Muscle layer of colon (tissue), 2 donors: Measurements from ENCODE around the gene MYB.

ENCODE experiments used
- H3K27ac ChIP-seq: one replicate; pipeline ENCODE4 v1.7.0; 2013; ENCODE audit warnings: low read depth, mild to moderate bottlenecking, low read length, moderate library complexity
- H3K27me3 ChIP-seq, 2 donors: one replicate each; pipeline ENCODE4 v1.7.0; 2013; ENCODE audit warnings: low read length in 2 of 2, mild to moderate bottlenecking in 2 of 2; ENCODE audit not compliant: insufficient read depth in 2 of 2, control insufficient read depth in 1 of 2
- H3K36me3 ChIP-seq: one replicate; pipeline ENCODE4 v1.7.0; 2013; ENCODE audit warnings: mild to moderate bottlenecking, low read length; ENCODE audit not compliant: insufficient read depth
- H3K4me1 ChIP-seq: one replicate; pipeline ENCODE4 v1.7.0; 2013; ENCODE audit warnings: mild to moderate bottlenecking, low read length; ENCODE audit not compliant: insufficient read depth
- H3K4me3 ChIP-seq, 2 donors: one replicate each; pipeline ENCODE4 v1.7.0; 2013; ENCODE audit warnings: low read length in 2 of 2, low read depth in 1 of 2, mild to moderate bottlenecking in 1 of 2, moderate library complexity in 1 of 2
- H3K9ac ChIP-seq: one replicate; pipeline ENCODE4 v1.7.0; 2013; ENCODE audit warnings: low read length
- H3K9me3 ChIP-seq: one replicate; pipeline ENCODE4 v1.7.0; 2013; ENCODE audit warnings: mild to moderate bottlenecking, low read length
- donor health status: abdominal sarcoma.
- donor health status: Adenocarcinoma of cecum.

MYB gene

DNA sequence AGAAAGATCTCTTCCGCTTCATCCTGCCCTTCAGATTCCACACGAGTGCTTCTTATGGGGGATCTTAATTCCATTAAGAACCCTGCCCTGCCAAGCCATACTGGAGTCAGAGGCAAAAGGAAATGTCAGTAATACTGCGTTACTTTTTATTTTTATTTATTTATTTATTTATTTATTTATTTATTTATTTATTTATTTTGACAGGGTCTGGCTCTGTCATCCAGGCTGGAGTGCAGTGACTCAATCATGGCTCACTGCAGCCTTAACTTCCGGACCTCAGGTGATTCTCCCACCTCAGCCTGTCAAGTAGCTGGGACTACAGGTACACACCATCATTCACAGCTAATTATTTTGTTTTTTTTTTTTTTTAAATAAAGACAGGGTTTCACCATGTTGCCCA lies 79.5 kb downstream of the MYB start:
- Histone ChIP-seq H3K9me3 (no peaks in the 10 kb centered on the region), H3K9ac (no peak overlapping the region), H3K36me3 (no peaks in the 10 kb centered on the region), H3K4me1 (peaks cover 4% of the 10 kb centered on the region), H3K27ac (no peak overlapping the region), H3K4me3 (no peak overlapping the region), H3K27me3 (no peaks in the 10 kb centered on the region)

DNA sequence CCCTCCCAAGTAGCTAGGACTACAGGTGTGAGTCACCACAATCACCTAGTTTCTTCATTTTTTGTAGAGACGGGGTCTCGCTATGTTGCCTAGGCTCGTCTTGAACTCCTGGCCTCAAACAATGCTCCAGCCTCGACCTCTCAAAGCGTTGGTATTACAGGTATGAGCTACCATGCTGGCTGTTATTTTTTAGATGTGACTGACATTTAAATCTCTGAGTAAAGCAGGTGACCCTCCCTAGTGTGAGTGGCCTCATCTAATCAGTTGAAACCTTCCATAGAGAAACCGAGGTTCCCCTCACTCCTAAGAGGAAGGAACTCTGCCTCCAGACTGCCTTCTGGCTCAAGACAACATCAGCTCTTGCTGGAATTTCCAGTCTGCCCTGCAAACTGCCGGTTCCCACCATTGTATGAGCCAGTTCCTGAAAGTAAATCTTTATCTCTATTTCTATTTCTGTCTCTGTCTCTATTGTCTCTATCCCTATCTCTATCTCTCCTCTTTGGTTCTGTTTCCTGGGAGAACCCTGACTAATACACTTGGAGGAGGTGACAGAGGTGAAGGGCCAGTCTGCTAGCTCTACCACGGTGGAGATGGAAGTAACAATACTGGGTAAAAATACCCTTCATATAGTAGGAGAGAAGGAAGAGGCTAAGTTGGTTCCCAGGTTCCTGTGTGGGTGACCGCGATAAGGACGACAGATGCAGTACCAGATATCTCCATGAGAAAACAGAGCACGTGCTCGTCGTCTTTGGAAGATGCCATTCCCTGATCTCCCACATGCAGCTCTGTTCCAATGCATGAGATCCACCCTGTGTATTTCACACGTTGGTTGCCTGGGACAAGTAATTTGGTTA lies 81.0 kb downstream of the MYB start:
- Histone ChIP-seq H3K4me1 (peaks cover 4% of the 10 kb centered on the region), H3K27me3 (no peaks in the 10 kb centered on the region), H3K27ac (no peak overlapping the region), H3K4me3 (no peak overlapping the region), H3K9ac (no peak overlapping the region), H3K36me3 (no peaks in the 10 kb centered on the region), H3K9me3 (no peaks in the 10 kb centered on the region)

DNA sequence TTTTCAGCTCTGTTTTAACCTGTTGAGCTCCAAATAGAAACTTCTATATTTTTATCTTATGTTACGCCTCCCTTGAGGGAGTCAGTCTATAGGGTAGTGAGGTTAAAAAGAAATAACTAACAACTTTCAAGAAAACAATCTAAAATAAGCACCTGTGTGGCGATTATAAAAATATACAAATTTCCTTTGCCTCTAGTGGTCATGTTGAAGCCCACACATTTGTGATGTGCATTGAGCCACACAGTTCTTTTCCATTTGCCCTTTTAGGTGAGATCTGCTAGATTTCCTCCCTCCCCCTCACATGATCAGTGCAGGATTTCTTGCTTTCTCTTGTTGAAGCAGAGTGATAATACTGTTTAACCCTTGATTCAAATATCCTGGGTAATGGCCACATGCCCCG lies 84.2 kb downstream of the MYB start:
- H3K9me3 ChIP-seq: no peaks in the 10 kb centered on the region
- H3K27ac ChIP-seq: no peak overlapping the region
- no peaks in the 10 kb centered on the region for H3K36me3 ChIP-seq
- no peaks in the 10 kb centered on the region for H3K4me1 ChIP-seq
- no peaks in the 10 kb centered on the region for H3K27me3 ChIP-seq
- no peak overlapping the region for H3K9ac ChIP-seq
- no peak overlapping the region for H3K4me3 ChIP-seq

DNA sequence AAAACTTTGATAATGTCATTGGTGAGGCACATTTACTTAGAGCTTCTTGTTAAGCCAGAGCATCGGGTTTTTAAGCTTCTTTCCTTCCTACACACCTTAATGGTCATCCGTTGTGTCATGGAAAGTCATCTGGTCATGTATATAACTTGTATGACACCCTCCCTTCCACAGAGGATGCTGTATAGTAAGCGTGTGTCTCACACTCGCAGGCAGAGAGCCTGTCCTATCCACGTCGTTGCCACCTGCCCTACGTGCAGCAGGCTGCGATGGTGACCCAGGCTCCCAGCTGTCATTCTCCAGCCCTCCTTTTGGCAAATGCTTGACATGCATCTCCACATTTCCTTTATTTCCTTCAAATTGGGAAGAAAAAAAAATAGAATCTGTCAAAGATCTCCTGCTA lies 85.6 kb downstream of the MYB start:
- no peak overlapping the region for H3K9ac ChIP-seq
- no peaks in the 10 kb centered on the region for H3K9me3 ChIP-seq
- no peak overlapping the region for H3K4me3 ChIP-seq

DNA sequence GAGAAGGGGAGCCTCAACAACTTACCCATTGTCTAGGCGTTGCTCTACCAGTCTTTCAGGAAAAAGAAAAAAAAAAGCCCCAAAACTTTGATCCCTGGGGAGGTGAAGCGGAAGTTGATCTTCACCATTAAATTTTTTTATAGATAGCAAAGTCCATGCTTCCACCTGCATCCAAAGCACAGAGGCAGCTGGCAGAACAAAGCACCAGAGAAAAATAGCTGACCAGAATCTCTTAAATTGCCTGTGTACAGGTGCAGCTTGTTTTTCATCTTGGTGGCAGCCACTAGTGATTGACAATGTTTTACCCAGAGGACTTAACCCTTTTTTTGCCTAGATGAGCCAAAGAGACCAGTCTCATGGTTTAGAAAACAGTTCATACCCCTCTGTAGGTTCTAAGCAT lies 86.0 kb downstream of the MYB start:
- Histone ChIP-seq H3K27me3 (no peaks in the 10 kb centered on the region), H3K27ac (no peak overlapping the region), H3K9me3 (no peaks in the 10 kb centered on the region), H3K4me3 (no peak overlapping the region), H3K36me3 (no peaks in the 10 kb centered on the region), H3K9ac (no peak overlapping the region), H3K4me1 (no peaks in the 10 kb centered on the region)

More for the DNA sequence above, 85.6 kb downstream of the MYB start:
- no peaks in the 10 kb centered on the region for H3K27me3 ChIP-seq
- H3K27ac ChIP-seq: no peak overlapping the region
- no peaks in the 10 kb centered on the region for H3K4me1 ChIP-seq
- no peaks in the 10 kb centered on the region for H3K36me3 ChIP-seq

DNA sequence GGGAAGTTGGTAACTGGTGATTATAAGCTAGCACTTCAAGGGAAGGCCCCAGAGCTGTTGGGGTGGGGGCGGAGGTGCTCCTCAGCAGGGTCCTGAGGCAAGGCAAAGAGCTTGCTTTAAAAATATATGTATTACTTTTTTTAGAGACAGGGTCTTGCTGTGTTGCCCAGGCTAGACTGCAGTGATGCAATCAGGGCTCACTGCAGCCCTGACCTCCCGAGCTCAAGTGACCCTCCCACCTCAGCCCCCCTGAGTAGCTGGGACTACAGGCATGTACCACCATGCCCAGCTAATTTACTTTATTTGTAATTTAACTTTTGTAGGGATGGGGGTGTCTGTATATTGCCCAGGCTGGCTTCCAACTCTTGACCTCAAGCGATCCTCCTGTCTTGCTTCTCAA lies 87.2 kb downstream of the MYB start:
- Histone ChIP-seq H3K27ac (no peak overlapping the region), H3K4me1 (no peaks in the 10 kb centered on the region), H3K27me3 (no peaks in the 10 kb centered on the region), H3K9ac (no peak overlapping the region), H3K4me3 (no peak overlapping the region), H3K9me3 (no peaks in the 10 kb centered on the region), H3K36me3 (no peaks in the 10 kb centered on the region)

DNA sequence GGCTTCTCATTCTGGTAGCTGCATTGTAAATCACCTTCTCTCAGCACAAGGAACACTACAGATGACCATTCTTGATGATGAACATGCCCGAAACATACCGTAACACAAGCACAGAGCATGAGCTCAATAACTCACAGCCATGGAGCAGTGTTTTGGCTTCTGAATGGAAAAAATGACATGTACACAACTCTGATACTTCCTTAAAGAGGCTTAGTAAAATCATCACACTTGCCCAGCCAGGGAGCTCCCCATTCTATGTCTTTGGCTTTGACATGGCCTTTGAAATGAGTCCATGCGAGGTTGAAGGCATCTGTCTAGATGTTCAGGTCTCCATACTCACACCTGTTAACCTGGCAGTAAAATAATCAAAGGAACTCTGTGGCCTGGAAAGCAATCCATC lies 87.6 kb downstream of the MYB start:
- H3K27me3 ChIP-seq: no peaks in the 10 kb centered on the region
- H3K4me1 ChIP-seq: no peaks in the 10 kb centered on the region
- H3K36me3 ChIP-seq: no peaks in the 10 kb centered on the region
- H3K9me3 ChIP-seq: no peaks in the 10 kb centered on the region
- H3K4me3 ChIP-seq: no peak overlapping the region
- no peak overlapping the region for H3K27ac ChIP-seq
- H3K9ac ChIP-seq: no peak overlapping the region
